GM12872 (cell line): ENCODE results near the gene MGRN1.

Experiments
- CTCF ChIP-seq: IDR thresholded peaks from 3 replicates; pipeline ENCODE4 v1.5.1; 2011; ENCODE audit warnings: low read depth, mild to moderate bottlenecking, low read length, moderate library complexity; ENCODE audit not compliant: insufficient read depth

MGRN1 gene

DNA sequence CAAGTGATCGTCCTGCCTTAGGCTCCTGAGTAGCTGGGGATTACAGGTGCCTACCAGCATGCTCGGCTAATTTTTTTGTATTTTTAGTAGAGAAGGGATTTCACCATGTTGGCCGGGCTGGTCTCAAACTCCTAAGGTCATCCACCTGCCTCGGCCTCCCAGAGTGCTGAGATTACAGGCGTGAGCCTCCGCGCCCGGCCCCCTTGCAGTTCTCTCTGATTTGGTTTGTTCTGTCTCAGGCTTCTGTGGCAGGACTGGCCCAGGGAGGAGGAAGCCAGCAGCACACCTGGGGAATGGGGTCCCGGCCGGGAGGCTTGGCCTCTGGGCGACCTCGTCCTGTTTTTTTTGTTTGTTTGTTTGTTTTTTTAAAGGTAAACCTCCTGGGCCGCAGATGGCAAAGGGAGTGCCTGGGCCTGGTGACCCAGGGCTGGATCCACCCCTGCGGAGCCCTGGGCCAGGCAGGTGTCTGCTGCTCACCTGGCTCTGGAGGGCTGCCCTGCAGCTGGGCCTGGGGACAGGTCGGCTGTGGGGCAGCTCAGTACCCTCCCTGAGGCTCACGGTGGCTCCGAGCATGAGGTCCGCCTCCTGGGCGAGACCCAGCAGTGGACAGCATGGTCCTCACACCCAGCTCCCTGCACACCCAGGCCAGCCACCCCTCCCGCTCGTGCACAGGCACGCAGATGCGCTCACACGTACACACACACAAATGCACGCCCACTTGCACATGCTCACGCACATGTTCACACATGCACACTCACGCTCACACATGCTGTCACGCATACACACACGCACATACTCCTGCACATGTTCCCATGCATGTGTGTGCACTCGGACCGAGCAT, 65.5 kb downstream of the MGRN1 start:
- no peak for TF ChIP-seq CTCF

GRCh38 chr16:4690946-4691665, 66.5 kb downstream of the MGRN1 start:
- no peak for TF ChIP-seq CTCF

DNA sequence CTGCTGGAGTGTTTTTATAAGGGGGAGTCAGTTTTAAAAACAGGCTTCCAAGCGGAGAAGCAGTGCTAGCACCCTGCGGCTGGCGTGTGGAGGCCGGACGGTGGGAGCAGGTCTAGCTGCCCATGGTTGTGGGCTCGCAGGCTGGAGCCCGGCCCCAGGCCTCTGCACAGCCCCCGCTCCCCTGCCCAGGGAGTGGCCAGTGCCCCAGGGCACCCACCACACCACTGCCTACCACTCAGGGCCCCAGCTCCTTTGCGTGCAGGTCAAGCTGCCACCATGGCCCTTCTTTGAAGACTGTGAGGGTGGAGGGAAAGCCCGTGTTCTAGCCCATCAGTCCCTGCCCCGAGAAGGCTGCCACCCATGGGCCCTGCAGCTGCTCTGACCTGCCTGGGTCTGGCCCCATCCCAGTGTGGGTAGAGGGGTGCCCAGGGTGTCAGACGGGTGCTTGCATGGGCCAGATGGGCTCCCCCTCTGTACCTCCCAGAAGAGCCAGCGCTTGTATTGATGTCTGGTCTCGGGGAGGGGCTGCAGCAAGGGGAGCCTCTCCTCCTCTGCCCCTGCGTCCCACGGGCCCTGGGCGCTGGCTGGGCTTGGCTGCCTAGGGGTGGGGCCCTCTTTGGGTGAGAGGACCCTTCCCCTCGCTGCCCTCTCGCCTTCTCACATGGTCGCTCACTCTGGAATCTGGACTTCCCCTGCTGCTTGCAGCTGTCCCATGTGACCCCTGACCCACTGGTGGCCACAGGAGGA, 67.2 kb downstream of the MGRN1 start:
- TF ChIP-seq CTCF: no peak

DNA sequence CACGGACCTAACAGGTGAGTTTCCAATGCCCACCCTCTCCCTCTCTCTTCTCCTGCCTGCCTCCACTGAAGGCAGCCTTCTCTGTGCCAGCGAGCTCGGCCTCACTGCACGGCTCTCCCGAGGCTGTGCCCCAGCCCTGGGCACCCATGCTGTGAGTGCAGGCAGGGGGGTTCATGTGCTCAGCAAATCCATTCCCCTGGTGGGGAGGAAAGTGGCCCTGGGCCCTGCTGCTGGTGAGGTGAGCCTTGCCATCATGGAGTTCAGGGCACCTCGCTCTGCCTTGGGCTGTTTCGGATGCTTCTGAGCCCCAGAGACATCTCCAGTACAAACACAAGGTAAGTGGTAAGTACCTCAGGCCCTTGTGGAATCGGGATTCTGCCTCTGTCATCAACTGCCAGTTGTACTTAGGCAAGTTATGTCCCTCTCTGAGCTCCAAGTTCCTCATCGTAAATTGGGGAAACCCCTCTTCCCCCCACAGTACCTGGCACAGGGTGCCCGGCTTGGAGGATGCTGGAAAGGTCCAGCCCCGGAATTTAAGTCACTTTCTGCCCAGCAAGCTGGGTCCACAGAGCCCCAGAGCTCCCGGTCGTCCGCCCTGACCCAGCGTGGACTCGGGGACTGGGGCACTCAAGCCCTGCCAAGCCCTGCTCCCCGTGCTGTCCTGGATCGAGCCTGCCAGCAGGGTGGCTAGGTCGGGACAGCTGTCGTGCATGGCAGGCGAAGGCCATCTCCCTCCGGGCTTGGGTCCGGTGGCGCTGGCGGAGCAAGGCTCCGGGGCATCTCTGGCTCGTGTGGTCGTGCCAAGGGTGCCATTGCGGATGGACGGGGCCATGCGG, 68.1 kb downstream of the MGRN1 start:
- TF ChIP-seq CTCF: no peak

- 0 out of 3 replicates have a peak, but pooled peaks have one; percentile 2 for TF ChIP-seq CTCF
These were observed 68.8 kb downstream of the MGRN1 start, which contains the start of gene NUDT16L1 for GRCh38 chr16:4693296-4693955. NUDT16L1 (plus strand) TSS chr16:4693562; CDS start chr16:4693727, 165 bp downstream.

DNA sequence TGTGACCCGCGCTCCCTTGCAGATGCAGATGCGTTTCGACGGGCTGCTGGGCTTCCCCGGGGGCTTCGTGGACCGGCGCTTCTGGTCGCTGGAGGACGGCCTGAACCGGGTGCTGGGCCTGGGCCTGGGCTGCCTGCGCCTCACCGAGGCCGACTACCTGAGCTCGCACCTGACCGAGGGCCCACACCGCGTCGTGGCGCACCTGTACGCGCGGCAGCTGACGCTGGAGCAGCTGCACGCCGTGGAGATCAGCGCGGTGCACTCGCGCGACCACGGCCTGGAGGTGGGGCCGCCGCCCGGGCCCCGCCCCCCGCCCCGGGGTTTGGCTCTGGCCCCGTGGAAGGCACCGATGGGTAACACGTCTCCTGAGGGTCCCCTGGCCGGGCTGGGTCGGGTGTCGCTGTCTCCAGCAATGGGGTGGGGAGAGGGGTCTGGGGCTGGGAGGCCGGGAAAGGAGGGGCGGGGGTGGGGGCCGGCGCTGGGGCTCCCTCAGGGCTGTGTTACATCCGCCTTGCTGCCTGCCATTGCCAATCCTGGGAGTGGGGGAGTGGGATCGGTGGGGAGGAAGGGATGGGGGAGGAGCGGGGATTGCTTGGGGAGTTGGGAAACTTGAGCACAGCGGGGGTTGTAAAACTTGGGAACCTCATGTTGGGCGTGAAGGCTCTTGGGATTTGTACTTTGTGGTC, 69.5 kb downstream of the MGRN1 start:
- no peak for TF ChIP-seq CTCF
